Thyroid gland (tissue), 4 donors: Measurements from ENCODE around the gene RDH8. TPM values are rescaled to one million over a fixed set of nuclear protein-coding genes. Genes with fewer than 3 reads are reported as not detected.

ENCODE experiments used
- DNase-seq, 2 donors: peaks; one replicate each; pipeline ENCODE4 v3.0.0-alpha.2; 2019
- H3K27ac ChIP-seq, 3 donors: fragments of 200-600 bp; sonication (generic); 1 replicate in 2 of 3; 2 replicates in 1 of 3; pipeline ENCODE4 v1.5.1; 2016 to 2019; ENCODE audit warnings: mild to moderate bottlenecking in 1 of 3, moderate library complexity in 1 of 3
- H3K27me3 ChIP-seq: fragments of 200-600 bp; sonication (generic); one replicate; pipeline ENCODE4 v1.5.1; 2019
- H3K36me3 ChIP-seq, 2 donors: fragments of 200-600 bp; sonication (generic); one replicate each; pipeline ENCODE4 v1.5.1; 2016 to 2019
- H3K4me1 ChIP-seq, 2 donors: fragments of 200-600 bp; sonication (generic); one replicate each; pipeline ENCODE4 v1.5.1; 2017 to 2019
- H3K4me3 ChIP-seq, 3 donors: fragments of 200-600 bp; sonication (generic); replicated peaks in 1 of 3; 1 replicate in 2 of 3; 2 replicates in 1 of 3; pipeline ENCODE4 v1.5.1; 2016; ENCODE audit warnings: mild to moderate bottlenecking in 1 of 3
- H3K9me3 ChIP-seq: fragments of 200-600 bp; sonication (generic); one replicate; pipeline ENCODE4 v1.5.1; 2017
- POLR2A ChIP-seq, 2 donors: fragments of 450-650 bp; IDR thresholded peaks; one replicate each; pipeline ENCODE4 v1.6.1; 2017; ENCODE audit warnings: antibody characterized with exemption in 2 of 2, mild to moderate bottlenecking in 2 of 2, moderate library complexity in 1 of 2
- WGBS, 2 donors: methylation state at CpG; one replicate each; pipeline ENCODE4 v1.1.5; 2017; 5-methylcytosine and 5-hydroxymethylcytosine counted together
- intact Hi-C: fragments of 100-400 bp; cut with DNase I; formaldehyde crosslinking; loops from one replicate; pipeline ENCODE4 v1.15.1; 2023
- total RNA-seq, 4 donors: library from RNA; depleted of rRNA; stranded (reverse); fragments of >200 nt; gene quantifications; one replicate each; pipeline ENCODE4 v1.2.3, GENCODE V29; 2016
- TF ChIP-seq, protein P1 (sequence below), 6 experiments: fragments of 200-600 bp in 3 of 6; fragments of 450-650 bp in 3 of 6; sonication (generic) in 3 of 6; IDR thresholded peaks; one replicate each; pipeline ENCODE4 v1.5.1; 2016 to 2019; ENCODE audit warnings: antibody characterized with exemption in 6 of 6, mild to moderate bottlenecking in 2 of 6, inconsistent platforms in 1 of 6, moderate library complexity in 1 of 6

The RDH8 gene
- total RNA-seq, 4 donors from 2014 or later, result not detected

DNA sequence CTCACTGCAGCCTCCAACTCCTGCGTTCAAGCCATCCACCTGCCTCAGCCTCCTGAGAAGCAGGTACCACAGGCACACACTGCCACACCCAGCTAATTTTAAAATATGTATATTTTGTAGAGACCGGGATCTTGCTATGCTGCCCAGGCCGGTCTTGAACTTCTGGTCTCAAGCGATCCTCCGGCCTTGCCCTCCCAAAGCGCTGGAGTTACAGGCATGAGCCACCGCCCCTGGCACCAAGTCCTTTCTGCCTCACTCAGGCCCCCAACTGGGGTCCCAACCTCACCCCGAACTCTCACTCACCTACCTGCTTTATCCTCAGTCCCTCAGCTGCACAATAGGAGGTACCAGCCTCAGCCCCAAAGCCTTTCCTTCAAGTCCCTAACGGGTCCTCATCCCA, 2.3 kb upstream of the RDH8 start:
- Histone ChIP-seq H3K9me3 (no peaks in the 10 kb centered on the region), H3K36me3 (no peaks in the 10 kb centered on the region), H3K4me3 (no peak overlapping the region), H3K27me3 (peaks cover 4% of the 10 kb centered on the region), H3K4me1 (peaks cover 0 to 4% of the 10 kb centered on the region in 2 donors), H3K27ac (no peak overlapping the region)
- intact Hi-C loops, result no loop called here
- no peak for DNase-seq
- TF ChIP-seq POLR2A (IDR thresholded peaks at IDR 0.05), result no peak
- TF ChIP-seq, protein P1, sequence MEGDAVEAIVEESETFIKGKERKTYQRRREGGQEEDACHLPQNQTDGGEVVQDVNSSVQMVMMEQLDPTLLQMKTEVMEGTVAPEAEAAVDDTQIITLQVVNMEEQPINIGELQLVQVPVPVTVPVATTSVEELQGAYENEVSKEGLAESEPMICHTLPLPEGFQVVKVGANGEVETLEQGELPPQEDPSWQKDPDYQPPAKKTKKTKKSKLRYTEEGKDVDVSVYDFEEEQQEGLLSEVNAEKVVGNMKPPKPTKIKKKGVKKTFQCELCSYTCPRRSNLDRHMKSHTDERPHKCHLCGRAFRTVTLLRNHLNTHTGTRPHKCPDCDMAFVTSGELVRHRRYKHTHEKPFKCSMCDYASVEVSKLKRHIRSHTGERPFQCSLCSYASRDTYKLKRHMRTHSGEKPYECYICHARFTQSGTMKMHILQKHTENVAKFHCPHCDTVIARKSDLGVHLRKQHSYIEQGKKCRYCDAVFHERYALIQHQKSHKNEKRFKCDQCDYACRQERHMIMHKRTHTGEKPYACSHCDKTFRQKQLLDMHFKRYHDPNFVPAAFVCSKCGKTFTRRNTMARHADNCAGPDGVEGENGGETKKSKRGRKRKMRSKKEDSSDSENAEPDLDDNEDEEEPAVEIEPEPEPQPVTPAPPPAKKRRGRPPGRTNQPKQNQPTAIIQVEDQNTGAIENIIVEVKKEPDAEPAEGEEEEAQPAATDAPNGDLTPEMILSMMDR (IDR thresholded peaks at IDR 0.05), result no peak
- 82 to 87% methylated on average over 9 of the region's 9 CpGs for WGBS, 2 donors

DNA sequence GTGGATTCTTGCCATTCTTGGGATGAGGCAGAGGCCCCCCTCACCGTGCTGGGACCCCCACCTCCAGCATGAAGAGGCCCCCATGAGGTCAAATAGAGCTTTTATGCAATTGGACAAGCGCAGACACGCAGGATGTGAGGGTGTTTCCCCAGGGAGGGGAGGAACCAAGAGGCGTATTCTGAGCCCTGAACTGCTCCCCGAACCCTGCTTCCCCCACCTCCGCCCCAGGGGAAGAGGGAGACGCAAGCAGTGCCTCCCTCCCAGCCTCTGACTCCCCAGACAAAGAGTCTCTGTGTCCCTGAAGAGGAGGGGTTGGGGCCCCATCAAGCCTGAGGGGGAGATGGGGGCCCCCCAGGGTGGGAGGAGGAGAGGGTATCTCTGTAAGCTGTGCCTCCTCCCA, 1.3 kb upstream of the RDH8 start:
- 44 to 46% methylated on average over 6 to 7 of the region's 7 CpGs for WGBS, 2 donors
- Histone ChIP-seq H3K27ac (no peak overlapping the region), H3K36me3 (no peaks in the 10 kb centered on the region), H3K27me3 (peaks cover 4% of the 10 kb centered on the region), H3K9me3 (no peaks in the 10 kb centered on the region), H3K4me3 (no peak overlapping the region), H3K4me1 (peaks cover 0 to 4% of the 10 kb centered on the region in 2 donors)
- no peak for DNase-seq
- intact Hi-C loops, result no loop called here
- no peak for TF ChIP-seq POLR2A (IDR thresholded peaks at IDR 0.05)
- TF ChIP-seq, protein P1 (IDR thresholded peaks at IDR 0.05), result no peak

DNA sequence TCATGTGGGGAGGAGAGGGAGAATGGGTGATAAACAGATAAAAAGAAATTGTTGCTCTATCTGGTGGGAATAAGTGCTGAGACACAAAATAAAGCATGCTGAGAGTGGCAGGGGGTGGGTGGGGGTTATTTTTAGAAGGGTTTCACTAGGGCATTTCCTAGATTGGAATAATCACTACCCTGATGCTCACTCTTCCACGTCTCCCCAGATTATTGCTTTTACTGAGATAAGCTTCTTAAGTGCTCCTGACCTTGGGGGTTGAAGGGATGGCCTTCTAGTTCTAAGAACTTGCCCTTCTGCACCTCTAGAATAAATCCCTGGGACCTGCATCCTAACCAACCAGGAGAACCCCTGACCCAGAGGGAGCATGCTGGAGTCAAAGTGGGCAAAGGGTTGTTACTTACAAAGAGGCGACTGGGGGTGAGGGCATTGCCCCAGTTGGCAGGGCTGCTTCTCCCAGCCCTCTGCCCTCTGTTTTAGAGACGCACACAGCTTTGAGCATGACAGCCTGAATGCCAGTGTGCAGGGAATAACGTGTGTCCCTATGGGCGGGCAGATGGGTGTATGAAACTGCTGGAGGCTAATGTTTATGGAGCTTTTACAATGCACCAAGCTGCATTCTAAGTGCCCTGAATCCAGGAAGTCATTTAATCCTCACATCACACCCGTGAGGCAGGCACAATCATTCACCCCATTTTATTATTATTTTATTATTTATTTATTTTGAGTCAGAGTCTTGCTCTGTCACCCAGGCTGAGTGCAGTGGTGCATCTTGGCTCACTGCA, 743 bp downstream of the RDH8 start:
- TF ChIP-seq, protein P1 (IDR thresholded peaks at IDR 0.05), result no peak
- no peak for TF ChIP-seq POLR2A (IDR thresholded peaks at IDR 0.05)
- WGBS, 2 donors, result 46 to 50% methylated on average over 6 of the region's 6 CpGs

DNA sequence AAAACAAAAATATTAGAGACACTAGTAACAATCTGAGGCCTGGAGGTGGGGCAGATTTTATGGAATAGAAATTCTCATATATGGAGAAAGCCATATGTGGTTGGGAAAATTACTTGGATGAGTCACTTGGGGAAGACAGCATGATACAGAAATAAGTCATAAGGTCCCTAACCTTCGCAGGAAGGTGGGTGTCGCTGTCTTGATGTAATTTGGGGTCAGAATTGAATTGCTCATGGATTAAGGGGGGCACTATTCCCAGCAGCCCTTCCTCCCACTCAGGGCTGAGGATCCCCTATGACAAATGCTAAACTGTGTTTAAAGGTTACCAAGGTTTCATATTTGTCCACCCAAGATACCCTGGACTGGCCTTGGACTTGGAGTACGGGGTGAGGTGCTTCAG, 5.0 kb downstream of the RDH8 start:
- Histone ChIP-seq H3K27ac (no peak overlapping the region), H3K4me3 (no peak overlapping the region), H3K36me3 (no peaks in the 10 kb centered on the region), H3K9me3 (no peaks in the 10 kb centered on the region), H3K4me1 (no peaks in the 10 kb centered on the region), H3K27me3 (no peaks in the 10 kb centered on the region)
- 76 to 91% methylated on average over 3 of the region's 3 CpGs for WGBS, 2 donors
- TF ChIP-seq POLR2A (IDR thresholded peaks at IDR 0.05), result no peak
- TF ChIP-seq, protein P1 (IDR thresholded peaks at IDR 0.05), result no peak
- no peak for DNase-seq
- intact Hi-C loops, result no loop called here

More for the DNA sequence above, 743 bp downstream of the RDH8 start:
- peaks cover 4% of the 10 kb centered on the region for H3K27me3 ChIP-seq
- H3K36me3 ChIP-seq, result no peaks in the 10 kb centered on the region
- intact Hi-C loops, result no loop called here
- H3K4me3 ChIP-seq, result no peak overlapping the region
- H3K27ac ChIP-seq, result no peak overlapping the region
- no peaks in the 10 kb centered on the region for H3K9me3 ChIP-seq
- H3K4me1 ChIP-seq, result peaks cover 0 to 4% of the 10 kb centered on the region in 2 donors
- no peak for DNase-seq

DNA sequence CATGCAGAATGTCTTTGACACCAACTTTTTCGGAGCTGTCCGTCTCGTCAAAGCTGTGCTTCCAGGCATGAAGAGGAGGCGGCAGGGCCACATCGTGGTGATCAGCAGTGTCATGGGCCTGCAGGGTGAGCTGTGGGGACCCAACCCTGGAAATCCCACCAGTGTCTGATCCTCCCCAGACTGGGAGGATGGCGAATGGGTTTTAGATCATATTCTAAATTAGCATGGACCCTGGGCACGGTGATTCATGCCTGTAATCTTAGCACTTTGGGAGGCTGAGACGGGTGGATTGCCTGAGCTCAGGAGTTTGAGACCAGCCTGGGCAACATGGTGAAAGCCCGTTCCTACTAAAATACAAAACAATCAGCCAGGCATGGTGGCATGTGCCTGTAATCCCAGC, 5.5 kb downstream of the RDH8 start:
- H3K36me3 ChIP-seq, result no peaks in the 10 kb centered on the region
- H3K4me1 ChIP-seq, result no peaks in the 10 kb centered on the region
- no peaks in the 10 kb centered on the region for H3K9me3 ChIP-seq
- no peak for TF ChIP-seq POLR2A (IDR thresholded peaks at IDR 0.05)
- TF ChIP-seq, protein P1 (IDR thresholded peaks at IDR 0.05), result no peak
- DNase-seq, result no peak
- 81 to 85% methylated on average over 5 to 9 of the region's 9 CpGs for WGBS, 2 donors
- intact Hi-C loops, result no loop called here
- H3K27me3 ChIP-seq, result no peaks in the 10 kb centered on the region
- H3K27ac ChIP-seq, result no peak overlapping the region
- no peak overlapping the region for H3K4me3 ChIP-seq
